Measurements from ENCODE around the gene ACTL10. TPM values are rescaled to one million over a fixed set of nuclear protein-coding genes. Genes with fewer than 3 reads are reported as not detected.

ACTL10 gene
- total RNA-seq, 1 donor from 2014 or later, result 3.6 TPM

DNA sequence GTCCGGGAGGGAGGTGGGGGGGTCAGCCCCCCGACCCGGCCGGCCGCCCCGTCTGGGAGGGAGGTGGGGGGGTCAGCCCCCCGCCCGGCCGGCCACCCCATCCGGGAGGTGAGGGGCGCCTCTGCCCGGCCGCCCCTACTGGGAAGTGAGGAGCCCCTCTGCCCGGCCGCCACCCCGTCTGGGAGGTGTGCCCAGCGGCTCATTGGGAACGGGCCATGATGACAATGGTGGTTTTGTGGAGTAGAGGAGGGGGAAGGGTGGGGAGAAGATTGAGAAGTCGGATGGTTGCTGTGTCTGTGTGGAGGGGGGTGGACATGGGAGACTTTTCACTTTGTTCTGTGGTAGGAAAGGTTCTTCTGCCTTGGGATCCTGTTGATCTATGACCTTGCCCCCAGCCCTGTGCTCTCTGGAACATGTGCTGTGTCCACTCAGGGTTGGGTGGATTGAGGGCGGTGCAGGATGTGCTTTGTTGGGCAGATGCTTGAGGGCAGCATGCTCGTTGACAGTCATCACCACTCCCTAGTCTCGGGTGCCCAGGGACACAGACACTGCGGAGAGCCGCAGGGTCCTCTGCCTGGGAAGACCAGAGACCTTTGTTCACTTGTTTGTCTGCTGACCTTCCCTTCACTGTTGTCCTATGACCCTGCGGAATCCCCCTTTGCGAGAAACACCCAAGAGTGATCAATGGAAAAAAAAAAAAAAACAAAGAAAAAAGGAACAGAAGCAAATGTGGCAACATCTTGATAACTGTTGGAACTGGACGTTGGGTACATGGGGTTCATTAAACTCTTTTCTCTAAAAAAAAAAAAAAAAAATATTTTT is 35.1 kb downstream of the ACTL10 start:
- Histone ChIP-seq H3K4me3 (ENCODE audit: low read depth, low read length) (no peak overlapping the region), H3K27me3 (ENCODE audit: control insufficient read depth, insufficient read depth, low read length) (no peaks in the 10 kb centered on the region), H3K36me3 (ENCODE audit: control insufficient read depth, insufficient read depth, low read length) (no peaks in the 10 kb centered on the region)
- DNase-seq (ENCODE audit: low read depth), result no peak
- TF ChIP-seq, protein P1, sequence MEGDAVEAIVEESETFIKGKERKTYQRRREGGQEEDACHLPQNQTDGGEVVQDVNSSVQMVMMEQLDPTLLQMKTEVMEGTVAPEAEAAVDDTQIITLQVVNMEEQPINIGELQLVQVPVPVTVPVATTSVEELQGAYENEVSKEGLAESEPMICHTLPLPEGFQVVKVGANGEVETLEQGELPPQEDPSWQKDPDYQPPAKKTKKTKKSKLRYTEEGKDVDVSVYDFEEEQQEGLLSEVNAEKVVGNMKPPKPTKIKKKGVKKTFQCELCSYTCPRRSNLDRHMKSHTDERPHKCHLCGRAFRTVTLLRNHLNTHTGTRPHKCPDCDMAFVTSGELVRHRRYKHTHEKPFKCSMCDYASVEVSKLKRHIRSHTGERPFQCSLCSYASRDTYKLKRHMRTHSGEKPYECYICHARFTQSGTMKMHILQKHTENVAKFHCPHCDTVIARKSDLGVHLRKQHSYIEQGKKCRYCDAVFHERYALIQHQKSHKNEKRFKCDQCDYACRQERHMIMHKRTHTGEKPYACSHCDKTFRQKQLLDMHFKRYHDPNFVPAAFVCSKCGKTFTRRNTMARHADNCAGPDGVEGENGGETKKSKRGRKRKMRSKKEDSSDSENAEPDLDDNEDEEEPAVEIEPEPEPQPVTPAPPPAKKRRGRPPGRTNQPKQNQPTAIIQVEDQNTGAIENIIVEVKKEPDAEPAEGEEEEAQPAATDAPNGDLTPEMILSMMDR (IDR thresholded peaks at IDR 0.05; ENCODE audit: insufficient read depth, low read length, poor library complexity, severe bottlenecking), result no peak

DNA sequence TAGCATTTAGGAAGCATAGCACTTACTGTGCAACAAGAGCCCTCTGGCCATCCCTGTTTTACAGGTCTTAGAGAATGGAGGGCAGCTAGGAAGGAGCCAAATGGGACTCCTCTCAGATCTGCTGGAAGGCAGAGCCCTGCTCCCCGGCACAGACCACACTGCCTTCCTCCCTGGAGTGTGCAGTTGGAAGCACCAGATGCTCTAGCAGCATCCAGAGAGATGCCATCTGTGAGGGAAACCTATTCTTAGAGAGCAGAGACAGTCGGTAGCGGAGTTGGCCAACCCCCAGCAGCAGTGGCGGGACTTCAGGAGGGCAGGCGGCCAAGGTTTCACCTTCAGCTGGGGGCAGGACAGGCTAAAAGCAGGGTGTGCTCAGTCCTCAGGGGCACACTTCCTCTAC is 36.1 kb downstream of the ACTL10 start:
- no peaks in the 10 kb centered on the region for H3K27me3 ChIP-seq (ENCODE audit: control insufficient read depth, insufficient read depth, low read length)
- no peaks in the 10 kb centered on the region for H3K36me3 ChIP-seq (ENCODE audit: control insufficient read depth, insufficient read depth, low read length)
- DNase-seq (ENCODE audit: low read depth), result no peak
- TF ChIP-seq, protein P1 (IDR thresholded peaks at IDR 0.05; ENCODE audit: insufficient read depth, low read length, poor library complexity, severe bottlenecking), result no peak
- no peak overlapping the region for H3K4me3 ChIP-seq (ENCODE audit: low read depth, low read length)

DNA sequence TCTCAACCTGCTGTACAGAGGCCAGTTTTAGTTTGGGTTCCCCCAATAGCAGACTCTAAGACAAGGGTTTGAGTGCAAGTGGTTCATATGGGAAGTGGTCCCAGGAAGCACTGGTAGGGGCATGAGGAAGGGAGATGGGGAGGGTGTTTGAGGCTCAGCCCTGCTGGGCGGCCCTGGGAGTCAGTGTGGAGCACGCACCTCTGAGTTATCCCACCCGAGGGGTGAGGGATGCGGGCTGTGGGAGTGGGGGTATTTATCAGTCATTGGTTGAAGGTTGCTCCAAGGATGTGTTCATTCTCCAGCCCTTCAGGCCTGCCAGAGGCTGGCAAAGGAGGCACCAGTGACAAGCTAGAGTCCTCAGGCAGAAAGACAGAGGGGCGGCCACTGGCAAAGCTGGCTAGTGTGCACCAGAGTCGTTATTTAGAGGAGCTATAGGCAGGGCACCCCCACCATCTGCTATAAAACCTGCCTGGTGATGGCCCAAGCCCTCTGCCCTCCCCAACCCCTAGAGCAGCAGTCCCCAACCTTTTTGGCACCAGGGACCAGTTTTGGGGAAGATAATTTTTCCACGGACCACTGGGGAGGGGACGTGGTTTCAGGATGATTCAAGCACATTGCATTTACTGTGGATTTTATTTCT is 36.9 kb downstream of the ACTL10 start:
- Histone ChIP-seq H3K36me3 (ENCODE audit: control insufficient read depth, insufficient read depth, low read length) (no peaks in the 10 kb centered on the region), H3K4me3 (ENCODE audit: low read depth, low read length) (no peak overlapping the region), H3K27me3 (ENCODE audit: control insufficient read depth, insufficient read depth, low read length) (no peaks in the 10 kb centered on the region)
- TF ChIP-seq, protein P1 (IDR thresholded peaks at IDR 0.05; ENCODE audit: insufficient read depth, low read length, poor library complexity, severe bottlenecking), result no peak
- no peak for DNase-seq (ENCODE audit: low read depth)

DNA sequence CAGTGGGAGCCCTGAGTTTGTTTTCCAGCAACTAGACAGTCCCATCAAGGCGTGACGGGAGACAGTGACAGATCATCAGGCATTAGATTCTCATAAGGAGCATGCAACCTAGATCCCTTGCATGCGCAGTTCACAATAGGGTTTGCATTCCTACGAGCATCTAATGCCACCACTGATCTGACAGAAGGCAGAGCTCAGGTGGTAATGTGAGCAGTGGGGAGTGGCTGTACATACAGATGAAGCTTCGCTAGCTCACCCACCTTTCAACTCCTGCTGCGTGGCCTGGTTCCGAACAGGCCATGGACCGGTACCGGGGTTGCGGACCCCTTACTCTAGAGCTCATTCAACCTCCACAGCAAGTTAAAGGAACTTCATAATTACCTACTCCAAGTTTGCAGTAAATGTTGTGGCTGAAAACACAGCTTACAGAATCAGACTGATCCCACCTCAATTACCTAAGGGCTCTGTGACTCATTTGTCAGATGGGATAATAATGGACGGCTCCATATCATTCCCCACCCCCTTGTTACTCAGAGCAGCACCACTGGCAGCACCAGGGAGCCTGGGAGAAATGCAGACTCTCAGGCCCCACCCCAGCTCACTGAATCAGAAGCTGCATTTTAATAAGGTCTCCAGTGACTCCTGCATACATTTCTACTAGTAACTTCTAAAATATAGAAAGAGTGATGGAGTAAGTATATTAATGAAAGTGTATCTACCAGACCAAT is 37.6 kb downstream of the ACTL10 start:
- no peak for DNase-seq (ENCODE audit: low read depth)
- TF ChIP-seq, protein P1 (IDR thresholded peaks at IDR 0.05; ENCODE audit: insufficient read depth, low read length, poor library complexity, severe bottlenecking), result no peak
- Histone ChIP-seq H3K4me3 (ENCODE audit: low read depth, low read length) (no peak overlapping the region), H3K27me3 (ENCODE audit: control insufficient read depth, insufficient read depth, low read length) (no peaks in the 10 kb centered on the region), H3K36me3 (ENCODE audit: control insufficient read depth, insufficient read depth, low read length) (no peaks in the 10 kb centered on the region)

DNA sequence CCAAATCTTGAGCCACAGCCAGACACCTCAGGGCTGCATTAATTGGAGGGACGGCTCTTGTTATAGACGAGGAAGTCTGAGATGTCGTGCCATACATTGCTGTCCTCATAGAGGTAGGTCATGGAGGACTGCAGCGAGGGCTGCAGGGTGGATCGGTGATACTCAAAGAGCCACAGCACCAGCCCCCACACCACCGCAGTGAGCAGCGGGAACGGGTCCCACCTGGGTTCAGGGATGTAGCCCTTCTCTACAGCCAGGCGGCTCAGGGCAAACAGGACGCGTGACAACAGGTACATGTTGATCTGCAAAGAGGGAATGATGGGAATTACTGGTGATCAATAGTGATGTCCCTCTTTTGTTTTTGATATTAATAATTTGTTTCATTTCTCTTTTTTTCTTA is 40.9 kb downstream of the ACTL10 start:
- Histone ChIP-seq H3K36me3 (ENCODE audit: control insufficient read depth, insufficient read depth, low read length) (no peaks in the 10 kb centered on the region), H3K4me3 (ENCODE audit: low read depth, low read length) (no peak overlapping the region), H3K27me3 (ENCODE audit: control insufficient read depth, insufficient read depth, low read length) (no peaks in the 10 kb centered on the region)
- TF ChIP-seq, protein P1 (IDR thresholded peaks at IDR 0.05; ENCODE audit: insufficient read depth, low read length, poor library complexity, severe bottlenecking), result no peak
- DNase-seq (ENCODE audit: low read depth), result no peak

Measured in kidney epithelial cell (primary cell).